Subcutaneous preadipocyte (primary cell): ENCODE data around the gene CRTC1. TPM values are rescaled to one million over a fixed set of nuclear protein-coding genes. Genes with fewer than 3 reads are reported as not detected.

Experiments used
- total RNA-seq: library from RNA; depleted of rRNA; stranded (reverse); fragments of >200 nt; gene quantifications from 2 replicates; pipeline ENCODE4 v1.2.3, GENCODE V29; 2012

The CRTC1 gene, protein sequence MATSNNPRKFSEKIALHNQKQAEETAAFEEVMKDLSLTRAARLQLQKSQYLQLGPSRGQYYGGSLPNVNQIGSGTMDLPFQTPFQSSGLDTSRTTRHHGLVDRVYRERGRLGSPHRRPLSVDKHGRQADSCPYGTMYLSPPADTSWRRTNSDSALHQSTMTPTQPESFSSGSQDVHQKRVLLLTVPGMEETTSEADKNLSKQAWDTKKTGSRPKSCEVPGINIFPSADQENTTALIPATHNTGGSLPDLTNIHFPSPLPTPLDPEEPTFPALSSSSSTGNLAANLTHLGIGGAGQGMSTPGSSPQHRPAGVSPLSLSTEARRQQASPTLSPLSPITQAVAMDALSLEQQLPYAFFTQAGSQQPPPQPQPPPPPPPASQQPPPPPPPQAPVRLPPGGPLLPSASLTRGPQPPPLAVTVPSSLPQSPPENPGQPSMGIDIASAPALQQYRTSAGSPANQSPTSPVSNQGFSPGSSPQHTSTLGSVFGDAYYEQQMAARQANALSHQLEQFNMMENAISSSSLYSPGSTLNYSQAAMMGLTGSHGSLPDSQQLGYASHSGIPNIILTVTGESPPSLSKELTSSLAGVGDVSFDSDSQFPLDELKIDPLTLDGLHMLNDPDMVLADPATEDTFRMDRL
- total RNA-seq: 2.6 and 2.9 TPM in 2 replicates

DNA sequence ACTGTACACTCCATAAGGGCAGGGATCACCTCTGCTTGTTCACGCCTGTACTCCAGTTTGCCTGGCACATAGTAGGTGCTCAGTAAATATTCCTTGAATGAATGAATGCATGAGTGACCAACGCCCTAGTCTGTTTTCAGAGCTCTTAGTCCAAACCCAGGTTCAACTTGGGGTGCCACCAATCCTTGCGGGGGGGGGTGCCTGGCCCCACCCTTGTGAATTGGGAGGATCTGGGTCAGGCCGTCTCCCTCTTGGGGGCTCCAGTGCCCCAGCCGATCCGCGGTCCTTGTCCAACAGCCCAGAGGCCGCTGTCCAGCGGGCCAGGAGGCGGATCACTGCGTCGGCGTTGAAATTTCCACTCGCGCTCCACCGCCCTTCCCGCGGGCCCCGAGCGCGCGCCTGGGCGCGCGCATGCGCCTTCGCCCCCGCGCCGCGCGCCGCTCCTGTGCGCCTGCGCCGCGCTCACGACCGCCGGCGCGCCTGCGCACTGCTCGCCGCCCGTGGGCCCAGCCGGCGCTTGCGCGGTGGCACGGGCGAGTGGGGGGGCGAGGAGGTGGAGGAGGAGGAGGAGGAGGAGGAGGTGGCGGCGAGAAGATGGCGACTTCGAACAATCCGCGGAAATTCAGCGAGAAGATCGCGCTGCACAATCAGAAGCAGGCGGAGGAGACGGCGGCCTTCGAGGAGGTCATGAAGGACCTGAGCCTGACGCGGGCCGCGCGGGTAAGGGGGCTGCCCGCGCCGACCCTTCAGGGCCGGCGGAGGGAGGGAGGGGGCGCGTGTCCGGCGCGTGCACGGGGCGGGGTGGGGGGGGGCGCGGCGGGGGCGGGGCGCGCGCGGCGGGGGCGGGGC lies at the start of gene CRTC1:
CRTC1 (plus strand) TSS at position 572 of the 849 bp plus-strand sequence; CDS start at position 595, 23 bp downstream.

DNA sequence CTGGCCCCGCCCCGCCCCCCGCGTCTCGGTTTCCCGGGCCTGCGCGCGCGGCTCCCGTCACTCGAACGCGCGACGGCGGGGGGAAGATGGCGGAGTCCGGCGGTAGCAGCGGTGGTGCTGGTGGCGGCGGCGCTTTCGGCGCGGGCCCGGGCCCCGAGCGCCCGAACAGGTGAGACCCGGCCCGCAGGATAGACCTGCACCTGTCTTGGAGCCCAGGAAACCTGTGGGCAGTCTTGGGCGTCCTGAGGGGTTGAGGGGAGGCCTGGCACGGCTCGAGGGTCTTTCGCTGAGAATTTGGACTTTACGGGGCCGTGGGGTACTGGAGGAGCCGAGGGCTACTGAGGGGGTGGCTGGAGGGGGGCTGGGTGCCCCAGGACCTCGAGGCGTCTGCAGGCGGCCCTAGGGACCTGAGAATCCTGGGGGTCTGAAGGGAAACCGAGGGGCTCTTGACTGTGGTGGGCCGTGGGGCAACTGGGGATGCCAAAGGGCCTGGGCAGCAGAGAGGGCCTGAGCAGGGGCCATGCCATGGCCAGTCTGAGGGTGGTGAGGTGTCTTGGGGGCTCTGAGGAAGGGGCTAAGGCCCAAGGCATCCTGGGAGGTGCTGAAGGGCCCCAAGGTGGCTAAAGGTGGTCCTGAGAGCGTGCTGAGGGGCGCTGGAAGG lies 46.4 kb upstream of the CRTC1 start, which contains the start of gene KLHL26:
KLHL26 (plus strand) TSS at position 60 of the 661 bp plus-strand sequence; CDS start at position 87, 27 bp downstream.

DNA sequence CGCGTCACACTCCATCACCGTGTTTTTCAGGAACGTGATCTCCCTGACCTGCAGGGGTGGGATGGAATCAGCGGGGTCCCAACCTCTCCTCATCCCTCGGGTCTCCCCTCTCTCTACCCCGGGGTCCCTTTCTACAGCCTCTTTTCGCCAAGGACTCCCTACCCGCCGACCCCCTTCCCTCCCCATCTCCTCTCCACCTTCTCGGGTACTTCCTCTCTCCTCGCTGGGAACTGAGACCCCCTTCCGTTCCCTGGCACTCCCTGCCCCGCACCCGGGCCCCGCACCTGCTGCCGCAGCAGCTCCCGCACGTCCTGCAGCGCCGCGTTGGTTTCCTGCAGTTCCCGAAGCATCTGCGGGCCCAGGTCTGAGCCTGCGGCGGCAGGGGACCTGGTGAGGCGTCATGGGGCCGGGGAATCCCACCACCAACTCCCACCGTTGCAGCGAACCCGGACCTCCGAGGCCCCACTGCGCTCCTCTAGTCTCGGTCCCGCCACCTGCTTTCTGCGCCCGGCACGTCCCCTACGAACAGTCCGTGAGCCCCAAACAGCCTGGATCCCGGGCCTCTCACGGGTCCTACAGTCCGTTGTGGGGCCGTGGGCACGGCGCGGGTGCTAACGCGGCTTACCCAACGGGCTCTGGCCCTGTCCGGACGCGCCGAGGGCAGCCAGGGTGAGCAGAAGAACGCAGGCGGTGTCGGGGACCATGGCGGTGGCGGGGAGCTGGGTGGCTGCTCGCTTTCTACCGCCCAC lies 107.3 kb downstream of the CRTC1 start, which contains the start of gene COMP:
COMP (minus strand) TSS at position 740 of the 749 bp plus-strand sequence; CDS start at position 704, 36 bp downstream.

DNA sequence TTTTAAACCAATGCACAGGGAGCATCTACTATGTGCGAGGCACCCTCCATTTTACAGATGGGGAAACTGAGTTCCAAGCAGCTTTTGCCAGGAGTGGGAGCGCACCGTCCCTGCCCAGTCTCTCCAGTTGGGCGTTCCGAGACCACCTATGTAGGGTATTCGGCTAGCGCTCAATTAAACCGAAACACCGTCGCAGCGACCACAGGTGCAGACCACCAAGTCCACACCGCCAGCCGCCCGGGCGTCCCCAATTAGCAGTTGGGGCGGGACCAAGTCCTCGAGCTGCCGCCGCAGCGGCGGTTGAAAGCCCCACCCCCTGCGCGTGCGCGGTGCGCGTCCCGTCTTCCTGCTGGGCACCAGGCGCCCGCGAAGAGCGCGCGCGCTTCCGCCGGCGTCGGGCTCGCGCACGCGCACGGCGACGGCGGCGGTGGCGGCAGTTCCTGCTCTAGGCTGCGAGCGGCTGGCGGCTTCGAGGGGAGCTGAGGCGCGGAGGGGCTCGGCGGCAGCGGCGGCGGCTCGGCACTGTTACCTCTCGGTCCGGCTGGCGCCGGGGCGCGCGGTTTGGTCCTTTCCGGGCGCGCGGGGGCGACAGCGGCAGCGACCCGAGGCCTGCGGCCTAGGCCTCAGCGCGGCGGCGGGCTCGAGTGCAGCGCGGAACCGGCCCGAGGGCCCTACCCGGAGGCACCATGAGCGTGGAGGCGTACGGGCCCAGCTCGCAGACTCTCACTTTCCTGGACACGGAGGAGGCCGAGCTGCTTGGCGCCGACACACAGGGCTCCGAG lies 148.2 kb downstream of the CRTC1 start, which contains the start of gene UPF1:
UPF1 (plus strand) TSS at position 436 of the 782 bp plus-strand sequence; CDS start at position 687, 251 bp downstream.

Other genes with a start within 250 kb of the CRTC1 start
- gene ISYNA1, start 245.5 kb upstream of the CRTC1 start, total RNA-seq: 2.6 and 4.7 TPM in 2 replicates
- 14.7 and 17.0 TPM in 2 replicates for gene ELL, start 161.6 kb upstream of the CRTC1 start, total RNA-seq
- gene FKBP8, start 140.1 kb upstream of the CRTC1 start, total RNA-seq: 185 and 224 TPM in 2 replicates
- gene KXD1, start 125.8 kb upstream of the CRTC1 start, total RNA-seq: 113 and 126 TPM in 2 replicates
- gene UBA52, start 111.8 kb upstream of the CRTC1 start, total RNA-seq: 449 and 860 TPM in 2 replicates
- gene REX1BD, start 94.9 kb upstream of the CRTC1 start, total RNA-seq: 34.0 and 55.1 TPM in 2 replicates
- 8.4 and 13.2 TPM in 2 replicates for gene CRLF1, start 76.9 kb upstream of the CRTC1 start, total RNA-seq
- gene TMEM59L, start 70.8 kb upstream of the CRTC1 start, total RNA-seq: under 0.01 TPM in 2 replicates
- 2.3 and 3.3 TPM in 2 replicates for gene KLHL26, start 46.7 kb upstream of the CRTC1 start, total RNA-seq
- 0.20 and 0.37 TPM in 2 replicates for gene COMP, start 107.6 kb downstream of the CRTC1 start, total RNA-seq
- gene UPF1, start 148.3 kb downstream of the CRTC1 start, total RNA-seq: 49.6 and 60.6 TPM in 2 replicates
- gene CERS1, start 212.5 kb downstream of the CRTC1 start, total RNA-seq: 1.5 and 1.6 TPM in 2 replicates
- 189 and 283 TPM in 2 replicates for gene COPE, start 235.7 kb downstream of the CRTC1 start, total RNA-seq
- gene DDX49, start 236.0 kb downstream of the CRTC1 start, total RNA-seq: 56.3 and 63.6 TPM in 2 replicates